ENCODE measurements around the gene DOP1B. TPM values are rescaled to one million over a fixed set of nuclear protein-coding genes. Genes with fewer than 3 reads are reported as not detected.
A peak's percentile ranks its signal among the peaks of the same experiment; 100 is the strongest.
"Not testable (repeated sequence)": the region's sequence is repeated elsewhere in the genome, so short reads cannot be mapped to it uniquely, and the experiment has no call there.

Gene DOP1B
- total RNA-seq, 6 donors from 2014 or later = 13.7 to 78.6 (median 23.0) TPM

- Histone ChIP-seq H3K4me3 (peak within 1 kb of the TSS; percentile 65 to 86 (median 70)), H3K27me3 (peaks cover 0 to 5% (median 0%) of the 10 kb centered on the region in 4 donors), H3K4me1 (peaks cover 9 to 30% (median 20%) of the 10 kb centered on the region in 4 donors), H3K36me3 (no peaks in the 10 kb centered on the region), H3K27ac (peak within 1 kb of the TSS; percentile 76 to 87 (median 80)), H3K9me3 (no peaks in the 10 kb centered on the region)
- DNase-seq (peak; percentile 64 to 92), ATAC-seq (ENCODE audit: low FRiP score in 2 of 2) (peak; percentile 59 to 79)
- WGBS, 2 donors = 0 to 1% methylated on average over 15 to 29 of the region's 53 CpGs
- TF ChIP-seq CTCF (IDR thresholded peaks at IDR 0.05) = no peak
- peak in 1 of 2 donors; percentile 9 for TF ChIP-seq POLR2AphosphoS5 (IDR thresholded peaks at IDR 0.05)
These were observed 21.7 kb upstream of the DOP1B start, which contains the start of gene CBR3 for GRCh38 chr21:36134803-36135390. CBR3 (plus strand) TSS chr21:36135079; CDS start chr21:36135193, 114 bp downstream.

GRCh38 chr21:36135391-36136102 is 21.1 kb upstream of the DOP1B start:
- Histone ChIP-seq H3K4me1 (peaks cover 9 to 28% (median 20%) of the 10 kb centered on the region in 4 donors), H3K36me3 (no peaks in the 10 kb centered on the region), H3K4me3 (peak overlapping the region; percentile 65 to 86 (median 70)), H3K9me3 (no peaks in the 10 kb centered on the region), H3K27me3 (peaks cover 0 to 5% (median 0%) of the 10 kb centered on the region in 4 donors), H3K27ac (peak overlapping the region; percentile 76 to 87 (median 80))
- DNase-seq (peak; percentile 68 to 91), ATAC-seq (ENCODE audit: low FRiP score in 2 of 2) (peak; percentile 84 to 92)
- 0 to 1% methylated on average over 25 to 47 of the region's 60 CpGs for WGBS, 2 donors
- TF ChIP-seq POLR2AphosphoS5 (IDR thresholded peaks at IDR 0.05) = peak in 1 of 2 donors; percentile 65
- no peak for TF ChIP-seq EP300 (IDR thresholded peaks at IDR 0.05)
- peak in 3 of 4 donors; percentile 44 to 58 (median 54) for TF ChIP-seq POLR2A (IDR thresholded peaks at IDR 0.05)

- H3K36me3 ChIP-seq; H3K27ac ChIP-seq; ATAC-seq (ENCODE audit: low FRiP score in 2 of 2); H3K27me3 ChIP-seq; H3K4me3 ChIP-seq; H3K9me3 ChIP-seq; DNase-seq: not testable (repeated sequence)
- peaks cover under 1 to 22% (median 15%) of the 10 kb centered on the region in 4 donors for H3K4me1 ChIP-seq
- 94 to 96% methylated on average over 13 of the region's 13 CpGs for WGBS, 2 donors
These were observed 16.8 kb upstream of the DOP1B start for GRCh38 chr21:36139791-36140190.

- no peaks in the 10 kb centered on the region for H3K27me3 ChIP-seq
- peaks cover 0 to 5% (median 2%) of the 10 kb centered on the region in 4 donors for H3K36me3 ChIP-seq
- no peak overlapping the region for H3K27ac ChIP-seq
- H3K4me1 ChIP-seq = peaks cover 0 to 6% (median 3%) of the 10 kb centered on the region in 4 donors
- H3K4me3 ChIP-seq = no peak overlapping the region
- TF ChIP-seq EP300 (IDR thresholded peaks at IDR 0.05) (no peak), POLR2AphosphoS5 (IDR thresholded peaks at IDR 0.05) (peak in 1 of 2 donors; percentile 24), CTCF (IDR thresholded peaks at IDR 0.05) (peak; percentile 67 to 90 (median 81)), POLR2A (IDR thresholded peaks at IDR 0.05) (no peak)
- DNase-seq = peak; percentile 54 to 94
- no peaks in the 10 kb centered on the region for H3K9me3 ChIP-seq
- WGBS, 2 donors = 16 to 21% methylated on average over 6 of the region's 6 CpGs
- peak; percentile 92 to 96 for ATAC-seq (ENCODE audit: low FRiP score in 2 of 2)
These were observed 15.1 kb upstream of the DOP1B start for GRCh38 chr21:36141513-36141925.

GRCh38 chr21:36144233-36144632 is 12.4 kb upstream of the DOP1B start:
- H3K27ac ChIP-seq; H3K9me3 ChIP-seq; ATAC-seq (ENCODE audit: low FRiP score in 2 of 2); H3K36me3 ChIP-seq; H3K4me1 ChIP-seq; DNase-seq; H3K27me3 ChIP-seq; H3K4me3 ChIP-seq: not testable (repeated sequence)
- WGBS, 2 donors = 81 to 87% methylated on average over 6 of the region's 6 CpGs

GRCh38 chr21:36145259-36145658 is 11.4 kb upstream of the DOP1B start:
- ATAC-seq (ENCODE audit: low FRiP score in 2 of 2) = no peak
- H3K27ac ChIP-seq = no peak overlapping the region
- TF ChIP-seq EP300 (IDR thresholded peaks at IDR 0.05) (no peak), POLR2A (IDR thresholded peaks at IDR 0.05) (no peak), POLR2AphosphoS5 (IDR thresholded peaks at IDR 0.05) (no peak), CTCF (IDR thresholded peaks at IDR 0.05) (no peak)
- H3K4me3 ChIP-seq = no peak overlapping the region
- peaks cover 8 to 14% (median 13%) of the 10 kb centered on the region in 4 donors for H3K4me1 ChIP-seq
- H3K27me3 ChIP-seq = no peaks in the 10 kb centered on the region
- WGBS, 2 donors = 64 to 68% methylated on average over 3 of the region's 3 CpGs
- peaks cover 0 to 5% (median 2%) of the 10 kb centered on the region in 4 donors for H3K36me3 ChIP-seq
- no peaks in the 10 kb centered on the region for H3K9me3 ChIP-seq
- DNase-seq = no peak
